ENCODE results near the gene DISP2.

The DISP2 gene

DNA sequence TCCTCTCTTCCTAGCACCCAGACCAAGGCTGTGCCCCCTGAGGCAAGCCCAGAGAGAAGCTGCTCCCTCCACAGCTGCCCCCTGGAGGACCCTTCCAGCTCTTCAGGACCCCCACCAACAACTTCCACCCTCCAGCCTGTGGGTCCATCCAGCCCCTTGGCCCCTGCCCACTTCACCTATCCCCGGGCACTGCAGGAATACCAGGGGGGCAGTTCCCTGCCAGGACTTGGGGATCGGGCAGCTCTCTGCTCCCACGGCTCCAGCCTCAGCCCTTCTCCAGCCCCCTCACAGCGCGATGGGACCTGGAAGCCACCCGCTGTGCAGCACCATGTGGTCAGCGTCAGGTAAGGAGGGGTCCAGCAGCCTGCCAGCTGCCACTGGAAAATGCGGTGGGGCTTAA is 5.6 kb downstream of the DISP2 start:
- no peak for DNase-seq (ENCODE audit: low spot score)

DNA sequence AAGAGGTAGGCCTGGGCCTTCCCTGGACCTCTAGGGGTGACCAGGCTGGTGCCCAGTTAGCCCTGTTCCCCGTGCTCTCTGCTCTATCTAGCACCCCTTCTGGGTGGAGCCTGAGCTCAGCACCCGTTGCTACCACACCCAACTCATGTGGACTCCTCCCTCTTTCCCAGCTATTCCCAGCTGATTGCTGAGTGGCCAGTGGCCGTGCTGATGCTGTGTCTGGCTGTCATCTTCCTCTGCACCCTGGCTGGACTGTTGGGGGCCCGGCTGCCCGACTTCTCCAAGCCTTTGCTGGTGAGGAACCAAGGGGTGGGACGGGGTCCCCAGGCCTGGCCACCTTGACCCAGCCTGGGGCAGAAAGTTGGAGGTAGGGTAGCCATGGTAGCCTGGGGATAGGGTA is 6.2 kb downstream of the DISP2 start:
- DNase-seq (ENCODE audit: low spot score) = no peak

DNA sequence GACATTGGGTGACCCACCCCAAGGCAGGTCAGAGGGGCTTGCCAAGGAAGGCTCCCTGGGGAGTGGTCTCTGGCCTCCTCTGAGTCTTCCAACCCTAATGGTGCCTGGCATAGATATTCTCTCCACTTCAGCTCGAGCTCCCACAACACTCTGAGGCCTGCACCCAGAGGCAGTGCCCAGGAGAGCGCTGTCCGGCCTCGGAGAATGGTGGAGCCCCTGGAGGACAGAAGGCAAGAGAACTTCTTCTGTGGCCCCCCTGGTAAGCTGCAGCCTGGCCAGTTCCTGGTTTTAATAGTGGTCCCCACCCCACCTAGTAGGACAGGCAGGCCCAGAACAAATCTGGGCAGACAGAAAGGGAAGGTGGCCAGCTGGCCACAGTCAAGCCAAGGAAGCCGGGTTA is 7.0 kb downstream of the DISP2 start:
- DNase-seq (ENCODE audit: low spot score) = no peak

DNA sequence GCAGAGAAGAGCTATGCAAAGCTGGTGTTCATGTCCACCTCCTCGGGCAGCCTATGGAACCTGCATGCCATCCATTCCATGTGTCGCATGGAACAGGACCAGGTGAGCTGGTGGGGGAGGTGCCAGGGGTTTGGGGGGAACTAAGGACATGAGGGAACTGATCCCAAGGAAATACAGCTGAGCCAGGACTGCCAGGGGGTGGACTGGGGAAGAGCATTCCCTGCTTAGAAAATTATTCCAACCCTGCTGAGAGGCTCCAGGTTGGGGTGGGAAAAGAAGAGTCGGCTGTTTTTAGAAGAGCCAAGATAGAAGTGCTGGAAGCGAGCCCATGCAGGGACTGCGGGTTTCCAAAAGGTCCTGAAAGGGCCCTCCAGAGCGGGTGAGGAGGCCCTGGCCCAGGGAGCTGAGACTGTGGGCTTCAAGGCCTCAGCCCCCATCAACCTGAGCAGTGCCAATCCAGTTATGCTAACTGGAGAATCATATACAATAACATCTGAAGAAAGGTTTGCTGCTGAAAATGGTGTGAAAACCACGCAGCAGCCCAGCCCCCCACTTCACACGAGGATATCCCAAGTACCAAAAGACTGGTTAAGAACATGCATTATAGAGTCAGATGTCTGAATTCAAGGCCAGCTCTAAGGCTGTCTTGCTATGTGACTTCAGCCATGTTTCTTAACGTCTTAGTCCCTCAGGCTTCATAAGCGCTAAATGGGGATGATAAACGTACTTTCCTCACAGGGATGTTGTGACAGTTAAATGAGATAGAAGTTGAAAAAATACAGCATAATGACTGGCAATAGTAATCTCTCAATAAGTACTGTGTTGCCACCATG is 7.8 kb downstream of the DISP2 start:
- no peak for DNase-seq (ENCODE audit: low spot score)

DNA sequence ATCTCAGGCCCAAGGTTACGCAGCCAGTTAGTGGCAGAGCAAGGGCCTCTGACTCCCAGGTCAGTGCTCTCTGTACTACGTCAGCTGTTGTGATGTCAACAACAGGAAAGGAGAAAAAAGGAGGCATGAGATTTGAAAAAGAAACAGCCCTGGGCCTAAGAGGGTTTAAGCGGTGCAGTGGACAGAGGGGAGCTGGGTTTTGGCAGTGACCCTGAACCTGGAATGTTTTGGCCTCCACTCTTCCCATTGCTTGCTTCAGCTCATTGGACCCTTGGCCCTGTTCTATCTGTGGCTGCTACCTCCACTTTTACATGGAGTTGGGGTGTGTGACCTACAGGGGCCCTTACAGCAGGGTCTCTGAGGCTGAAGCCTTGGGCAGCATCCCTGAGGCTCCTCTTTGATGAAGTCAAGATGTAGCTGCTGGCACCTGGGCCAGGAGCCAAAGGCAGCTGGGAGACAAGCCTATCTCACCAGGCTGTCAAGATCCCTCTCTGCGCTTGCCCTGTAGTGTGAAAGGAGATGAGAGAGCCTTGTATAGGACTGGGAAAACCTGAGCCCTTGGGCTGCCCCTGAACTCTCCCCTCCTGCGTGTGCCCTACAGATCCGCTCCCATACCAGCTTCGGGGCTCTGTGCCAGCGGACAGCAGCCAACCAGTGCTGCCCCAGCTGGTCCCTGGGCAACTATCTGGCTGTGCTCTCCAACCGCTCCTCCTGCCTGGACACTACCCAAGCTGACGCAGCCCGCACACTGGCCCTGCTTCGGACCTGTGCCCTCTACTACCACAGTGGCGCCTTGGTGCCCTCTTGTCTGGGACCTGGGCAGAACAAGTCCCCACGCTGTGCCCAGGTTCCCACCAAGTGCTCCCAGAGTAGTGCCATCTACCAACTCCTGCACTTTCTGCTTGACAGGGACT is 8.7 kb downstream of the DISP2 start:
- DNase-seq (ENCODE audit: low spot score) = peak; percentile 60

DNA sequence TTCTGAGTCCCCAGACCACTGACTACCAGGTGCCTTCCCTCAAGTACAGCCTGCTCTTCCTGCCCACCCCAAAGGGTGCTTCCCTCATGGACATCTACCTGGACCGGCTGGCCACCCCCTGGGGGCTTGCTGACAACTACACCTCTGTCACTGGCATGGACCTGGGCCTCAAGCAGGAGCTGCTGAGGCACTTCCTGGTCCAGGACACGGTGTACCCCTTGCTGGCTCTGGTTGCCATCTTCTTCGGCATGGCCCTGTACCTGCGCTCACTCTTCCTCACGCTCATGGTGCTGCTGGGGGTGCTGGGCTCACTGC is 9.3 kb downstream of the DISP2 start:
- DNase-seq (ENCODE audit: low spot score) = no peak

DNA sequence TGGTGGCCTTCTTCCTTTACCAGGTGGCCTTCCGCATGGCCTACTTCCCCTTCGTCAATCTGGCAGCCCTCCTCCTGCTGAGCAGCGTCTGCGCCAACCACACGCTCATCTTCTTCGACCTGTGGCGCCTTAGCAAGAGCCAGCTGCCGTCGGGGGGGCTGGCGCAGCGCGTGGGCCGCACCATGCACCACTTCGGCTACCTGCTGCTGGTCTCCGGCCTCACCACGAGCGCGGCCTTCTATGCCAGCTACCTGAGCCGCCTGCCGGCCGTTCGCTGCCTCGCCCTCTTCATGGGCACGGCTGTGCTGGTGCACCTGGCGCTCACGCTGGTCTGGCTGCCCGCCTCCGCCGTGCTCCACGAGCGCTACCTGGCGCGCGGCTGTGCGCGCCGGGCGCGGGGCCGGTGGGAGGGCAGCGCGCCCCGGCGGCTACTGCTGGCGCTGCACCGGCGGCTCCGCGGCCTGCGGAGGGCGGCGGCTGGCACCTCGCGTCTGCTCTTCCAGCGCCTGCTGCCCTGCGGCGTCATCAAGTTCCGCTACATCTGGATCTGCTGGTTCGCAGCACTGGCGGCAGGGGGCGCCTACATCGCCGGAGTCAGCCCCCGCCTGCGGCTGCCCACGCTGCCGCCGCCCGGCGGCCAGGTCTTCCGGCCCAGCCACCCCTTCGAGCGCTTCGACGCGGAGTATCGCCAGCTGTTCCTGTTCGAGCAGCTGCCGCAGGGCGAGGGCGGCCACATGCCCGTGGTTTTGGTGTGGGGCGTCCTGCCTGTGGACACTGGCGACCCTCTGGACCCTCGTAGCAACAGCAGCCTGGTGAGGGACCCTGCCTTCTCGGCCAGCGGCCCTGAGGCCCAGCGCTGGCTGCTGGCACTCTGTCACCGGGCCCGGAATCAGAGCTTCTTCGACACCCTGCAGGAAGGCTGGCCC is 9.9 kb downstream of the DISP2 start:
- DNase-seq (ENCODE audit: low spot score) = peak; percentile 60

DNA sequence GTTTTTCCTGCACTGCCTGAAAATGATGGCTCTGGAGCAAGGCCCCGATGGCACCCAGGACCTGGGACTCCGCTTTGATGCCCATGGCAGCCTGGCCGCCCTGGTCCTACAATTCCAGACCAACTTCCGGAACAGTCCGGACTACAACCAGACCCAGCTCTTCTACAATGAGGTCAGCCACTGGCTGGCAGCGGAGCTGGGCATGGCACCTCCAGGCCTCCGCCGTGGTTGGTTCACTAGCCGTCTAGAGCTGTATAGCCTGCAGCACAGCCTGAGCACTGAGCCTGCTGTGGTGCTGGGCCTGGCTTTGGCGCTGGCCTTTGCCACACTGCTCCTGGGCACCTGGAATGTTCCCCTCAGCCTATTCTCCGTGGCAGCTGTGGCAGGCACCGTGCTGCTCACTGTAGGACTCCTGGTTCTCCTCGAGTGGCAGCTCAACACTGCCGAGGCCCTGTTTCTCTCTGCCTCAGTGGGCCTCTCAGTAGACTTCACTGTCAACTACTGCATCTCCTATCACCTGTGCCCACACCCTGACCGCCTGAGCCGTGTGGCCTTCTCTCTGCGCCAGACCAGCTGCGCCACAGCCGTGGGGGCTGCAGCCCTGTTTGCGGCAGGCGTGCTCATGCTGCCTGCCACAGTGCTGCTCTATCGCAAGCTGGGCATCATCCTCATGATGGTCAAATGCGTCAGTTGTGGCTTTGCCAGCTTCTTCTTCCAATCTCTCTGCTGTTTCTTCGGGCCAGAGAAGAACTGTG is 10.9 kb downstream of the DISP2 start:
- no peak for DNase-seq (ENCODE audit: low spot score)

DNA sequence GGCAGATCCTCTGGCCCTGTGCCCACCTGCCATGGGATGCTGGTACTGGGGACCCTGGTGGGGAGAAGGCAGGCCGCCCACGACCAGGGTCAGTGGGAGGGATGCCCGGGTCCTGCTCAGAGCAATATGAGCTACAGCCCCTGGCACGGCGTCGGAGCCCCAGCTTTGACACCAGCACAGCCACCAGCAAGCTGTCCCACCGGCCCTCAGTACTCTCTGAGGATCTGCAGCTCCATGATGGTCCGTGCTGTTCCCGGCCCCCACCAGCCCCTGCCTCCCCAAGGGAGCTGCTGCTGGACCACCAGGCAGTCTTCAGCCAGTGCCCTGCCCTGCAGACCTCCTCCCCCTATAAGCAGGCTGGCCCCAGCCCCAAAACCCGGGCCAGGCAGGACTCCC is 11.5 kb downstream of the DISP2 start:
- DNase-seq (ENCODE audit: low spot score) = no peak

DNA sequence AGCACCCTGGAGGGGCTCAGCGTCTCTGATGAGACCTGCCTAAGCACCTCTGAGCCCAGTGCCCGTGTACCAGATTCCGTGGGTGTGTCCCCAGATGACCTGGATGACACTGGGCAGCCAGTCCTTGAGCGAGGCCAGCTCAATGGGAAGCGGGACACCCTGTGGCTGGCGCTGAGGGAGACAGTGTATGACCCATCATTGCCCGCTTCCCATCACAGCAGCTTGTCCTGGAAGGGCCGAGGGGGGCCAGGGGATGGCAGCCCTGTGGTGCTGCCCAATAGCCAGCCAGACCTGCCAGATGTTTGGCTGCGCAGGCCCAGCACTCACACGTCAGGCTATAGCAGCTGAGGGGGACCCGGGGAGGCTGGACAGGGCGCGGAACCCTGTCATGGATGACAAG is 12.0 kb downstream of the DISP2 start:
- DNase-seq (ENCODE audit: low spot score) = no peak

DNA sequence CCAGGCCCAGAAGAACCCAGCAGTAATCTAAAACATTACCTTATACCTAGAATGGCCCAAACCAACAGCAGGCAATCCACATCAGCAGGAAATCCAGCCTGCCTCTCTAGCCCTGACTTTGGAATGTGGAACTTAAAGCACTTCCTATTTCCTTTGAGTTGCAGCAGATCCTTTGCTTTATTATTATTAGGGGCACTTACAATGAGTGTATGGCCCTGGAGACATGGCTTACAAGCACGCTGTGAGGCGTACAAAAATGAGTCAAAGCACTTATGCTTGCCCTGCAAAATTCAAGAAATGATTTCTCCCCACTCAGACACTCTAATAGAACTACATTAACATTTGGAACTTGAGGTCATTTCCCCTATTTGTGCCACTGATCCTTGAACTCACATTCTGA is 15.0 kb downstream of the DISP2 start:
- DNase-seq (ENCODE audit: low spot score) = no peak

DNA sequence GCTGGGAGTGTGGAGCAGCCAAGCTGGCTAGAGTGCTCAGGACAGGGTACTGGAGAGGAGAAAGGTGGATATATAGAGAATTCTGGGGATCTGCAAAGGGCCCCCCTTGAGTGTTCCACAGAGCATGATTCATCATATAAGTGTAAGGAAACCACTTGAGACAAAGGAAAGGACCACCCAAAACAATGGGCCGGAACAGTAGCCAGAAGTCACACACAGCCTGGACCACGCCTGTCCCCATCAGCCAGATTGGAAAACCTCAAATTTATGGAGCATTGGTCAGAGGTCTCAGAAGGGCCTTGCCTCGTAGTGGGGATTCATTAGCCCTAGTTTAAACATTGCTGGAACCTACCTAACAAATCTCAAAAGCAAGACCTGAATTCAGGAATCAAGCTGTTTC is 19.6 kb downstream of the DISP2 start:
- DNase-seq (ENCODE audit: low spot score) = no peak

DNA sequence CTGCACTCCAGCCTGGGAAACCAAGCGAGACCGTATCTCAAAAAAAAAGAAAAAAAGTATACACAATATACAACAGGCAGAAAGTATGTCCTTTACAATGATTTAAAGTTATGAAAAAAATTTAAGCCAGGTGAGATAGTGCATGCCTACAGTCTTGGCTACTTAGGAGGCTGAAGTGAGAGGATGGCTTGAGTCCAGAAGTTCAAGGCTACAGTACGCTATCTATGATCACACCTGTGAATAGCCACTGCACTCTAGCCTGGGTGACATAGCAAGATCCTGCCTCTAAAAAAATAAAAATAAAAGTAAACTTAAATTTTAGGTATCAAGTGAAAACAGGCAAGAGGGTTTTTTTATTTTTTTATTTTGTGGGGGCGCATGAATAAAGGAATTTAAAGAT is 21.4 kb downstream of the DISP2 start:
- no peak for DNase-seq (ENCODE audit: low spot score)

DNA sequence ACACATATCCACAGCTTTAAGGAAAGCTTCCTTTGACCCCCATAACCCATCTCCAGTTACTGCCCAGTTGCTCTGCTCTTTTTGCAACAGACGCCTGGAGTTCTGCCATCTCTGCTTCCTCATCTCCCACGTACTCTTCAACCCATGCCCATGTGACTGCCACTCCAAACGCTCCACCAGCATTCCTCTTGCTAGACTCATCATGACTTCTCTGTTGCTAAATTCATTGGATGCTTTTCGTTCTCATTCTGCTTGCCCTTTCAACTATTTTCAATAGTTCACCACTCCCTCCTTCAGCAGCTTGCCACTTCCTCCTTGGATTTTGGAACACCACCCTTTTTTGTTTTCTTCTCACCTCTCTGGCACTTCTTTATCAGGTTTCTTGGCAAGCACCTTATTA is 21.8 kb downstream of the DISP2 start:
- peak; percentile 65 for DNase-seq (ENCODE audit: low spot score)

DNA sequence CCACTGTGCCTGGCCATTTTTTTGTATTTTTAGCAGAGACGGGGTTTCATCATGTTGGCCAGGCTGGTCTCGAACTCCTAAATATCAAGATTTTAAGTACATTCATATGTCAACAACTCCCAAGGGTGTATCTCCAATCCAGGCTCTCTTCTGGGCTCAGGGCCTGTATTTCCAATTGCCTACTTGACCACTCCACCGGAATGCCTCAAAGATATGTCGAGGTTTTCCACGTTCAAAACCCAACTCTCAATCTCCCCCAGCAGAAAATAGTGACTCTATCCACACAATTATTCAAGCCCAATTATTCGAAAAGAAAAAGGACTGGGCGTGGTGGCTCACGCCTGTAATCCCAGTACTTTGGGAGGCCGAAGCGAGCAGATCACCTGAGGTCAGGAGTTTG is 22.6 kb downstream of the DISP2 start:
- DNase-seq (ENCODE audit: low spot score) = no peak

DNA sequence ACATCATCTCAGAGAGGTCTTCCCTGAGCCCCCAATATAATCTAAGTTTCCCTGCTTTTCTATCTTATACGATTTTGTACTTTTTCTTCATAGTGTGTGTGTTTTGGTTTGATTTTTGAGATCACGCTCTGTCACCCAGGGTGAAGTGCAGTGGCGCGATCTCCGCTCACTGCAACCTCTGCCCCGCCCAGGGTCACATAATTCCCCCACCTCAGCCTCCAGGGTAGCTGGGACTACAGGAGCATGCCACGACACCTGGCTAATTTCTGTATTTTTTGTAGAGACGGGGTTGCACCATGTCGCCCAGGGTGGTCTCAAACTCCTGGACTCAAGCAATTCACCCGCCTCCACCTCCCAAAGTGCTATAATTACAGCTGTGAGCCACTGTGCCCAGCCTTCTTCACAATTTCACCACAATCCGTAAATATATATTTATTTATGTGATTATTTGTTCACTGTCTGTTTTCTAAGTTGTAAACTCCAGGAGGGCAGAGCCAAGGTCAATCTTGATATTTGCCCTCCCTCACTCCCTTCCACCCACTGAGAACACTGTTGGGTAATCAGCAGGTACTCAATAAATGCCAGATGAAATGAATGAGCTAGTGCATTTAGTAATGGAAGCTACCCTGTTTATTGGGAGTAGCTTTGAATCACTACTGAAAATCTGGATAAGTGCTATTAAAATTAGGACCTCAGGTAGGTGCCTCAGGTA is 24.0 kb downstream of the DISP2 start:
- DNase-seq (ENCODE audit: low spot score) = no peak

DNA sequence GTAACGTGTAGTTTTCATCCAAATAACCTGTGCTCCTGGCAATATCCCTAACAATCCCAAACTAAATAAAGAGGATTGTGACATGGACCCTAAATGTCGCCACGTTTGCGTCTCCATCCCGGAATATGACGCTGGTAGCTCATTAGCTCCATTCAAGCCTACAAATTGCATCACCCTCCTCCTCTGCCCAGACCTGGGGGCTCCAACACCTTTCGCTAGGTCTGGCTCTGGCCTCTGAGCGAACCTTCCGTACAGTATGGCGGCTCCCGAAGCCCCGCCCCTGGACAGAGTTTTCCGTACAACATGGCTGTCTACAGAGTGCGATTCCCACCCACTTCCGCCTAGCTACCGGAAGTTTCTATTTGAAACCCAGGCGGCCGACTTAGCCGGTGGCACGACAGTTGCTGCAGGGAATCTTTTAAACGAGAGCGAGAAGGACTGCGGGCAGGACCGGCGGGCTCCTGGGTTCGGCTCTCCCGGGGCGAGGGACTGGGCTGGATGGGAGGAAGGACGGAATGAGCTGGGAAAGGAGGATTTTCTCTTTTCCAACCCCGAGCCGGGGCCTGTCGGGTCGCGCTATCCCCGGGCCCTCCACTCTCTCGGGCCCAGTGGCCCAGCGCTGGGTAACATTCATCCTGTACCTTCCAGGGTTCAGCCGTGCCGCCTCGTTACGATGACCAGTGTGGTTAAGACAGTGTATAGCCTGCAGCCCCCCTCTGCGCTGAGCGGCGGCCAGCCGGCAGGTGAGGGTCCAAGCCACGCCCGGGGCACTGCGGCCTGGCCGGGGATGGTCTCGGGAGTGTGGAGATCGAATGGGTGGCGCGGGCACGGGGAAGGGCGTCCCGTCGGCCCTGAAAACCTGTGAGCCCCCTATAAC is 24.8 kb downstream of the DISP2 start, which contains the start of gene KNSTRN:
TSS of gene KNSTRN (plus strand) at position 142 of the 877 bp plus-strand sequence. CDS start at position 257, 115 bp downstream.
- DNase-seq (ENCODE audit: low spot score) = peak; percentile 94

DNA sequence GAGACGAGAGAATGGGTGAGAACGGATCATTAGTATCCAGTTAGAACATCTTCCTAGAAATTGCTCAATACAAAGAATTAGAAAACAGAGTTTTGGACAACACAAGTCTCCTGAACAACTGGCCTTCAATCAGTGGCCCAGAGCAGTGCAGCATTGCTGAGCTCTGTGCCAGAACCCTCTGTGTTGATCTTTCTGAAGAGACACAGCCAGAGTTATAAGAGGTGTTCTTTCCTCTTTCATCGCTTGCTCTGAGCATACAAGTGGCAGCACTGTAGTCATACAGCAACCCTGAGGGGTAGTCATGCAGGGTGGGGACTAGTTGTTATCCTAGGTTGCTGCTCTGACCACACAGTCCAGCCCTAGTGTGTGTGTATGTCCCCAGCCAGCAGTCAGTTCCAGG is 28.5 kb downstream of the DISP2 start:
- DNase-seq (ENCODE audit: low spot score) = no peak

DNA sequence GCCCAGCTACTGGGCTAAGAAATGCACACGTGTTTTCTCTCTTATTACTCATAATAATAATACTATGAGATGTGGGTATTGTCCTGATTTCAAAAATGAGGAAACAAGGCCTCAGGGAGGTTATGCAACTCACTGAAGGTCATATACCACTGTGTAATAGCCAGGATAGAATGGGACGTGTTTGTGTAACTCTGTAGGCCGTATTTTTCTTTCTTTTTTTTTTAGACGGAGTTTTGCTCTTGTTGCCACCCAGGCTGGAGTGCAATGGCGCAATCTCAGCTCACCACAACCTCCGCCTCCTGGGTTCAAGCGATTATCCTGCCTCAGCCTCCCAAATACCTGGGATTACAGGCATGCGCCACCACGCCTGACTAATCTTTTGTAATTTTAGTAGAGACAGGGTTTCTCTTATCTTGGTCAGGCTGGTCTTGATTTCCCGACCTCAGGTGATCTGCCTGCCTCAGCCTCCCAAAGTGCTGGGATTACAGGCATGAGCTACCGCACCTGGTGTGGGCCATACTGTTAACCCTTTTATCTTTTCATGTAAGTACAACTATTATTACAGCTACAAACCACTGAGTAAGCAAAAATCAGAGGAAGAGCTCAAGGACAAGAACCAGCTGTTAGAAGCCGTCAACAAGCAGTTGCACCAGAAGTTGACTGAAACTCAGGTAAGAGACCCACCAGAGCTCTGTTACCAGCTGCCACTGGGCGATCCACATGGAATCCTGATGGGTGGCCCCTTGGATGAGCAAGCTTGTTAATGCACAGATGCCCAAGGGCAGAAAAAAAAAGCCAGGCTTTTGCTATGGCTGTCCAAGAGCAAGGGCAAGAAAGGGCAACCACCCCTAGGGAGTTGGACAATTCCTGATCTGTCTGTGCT is 31.2 kb downstream of the DISP2 start:
- DNase-seq (ENCODE audit: low spot score) = peak; percentile 24
